Glutamatergic neuron (in vitro differentiated cells): ENCODE measurements around the gene RNF208. TPM values are rescaled to one million over a fixed set of nuclear protein-coding genes. Genes with fewer than 3 reads are reported as not detected.

Experiments
- DNase-seq: peaks from one replicate; pipeline ENCODE4 v3.0.0; 2022
- H3K27ac Mint-ChIP-seq: one replicate; pipeline ENCODE4 v1.8.0; 2020; ENCODE audit warnings: mild to moderate bottlenecking, mixed read lengths, inconsistent platforms; ENCODE audit not compliant: unreplicated experiment
- H3K27me3 Mint-ChIP-seq: one replicate; pipeline ENCODE4 v1.8.0; 2020; ENCODE audit warnings: mild to moderate bottlenecking, moderate library complexity, mixed read lengths, inconsistent platforms; ENCODE audit not compliant: unreplicated experiment
- H3K36me3 Mint-ChIP-seq: one replicate; pipeline ENCODE4 v1.8.0; 2020; ENCODE audit warnings: mild to moderate bottlenecking, mixed read lengths, inconsistent platforms; ENCODE audit not compliant: unreplicated experiment
- H3K4me1 Mint-ChIP-seq: one replicate; pipeline ENCODE4 v1.8.0; 2020; ENCODE audit warnings: mild to moderate bottlenecking, low read depth, mixed read lengths, inconsistent platforms; ENCODE audit not compliant: unreplicated experiment
- H3K4me3 Mint-ChIP-seq: one replicate; pipeline ENCODE4 v1.8.0; 2020; ENCODE audit warnings: mild to moderate bottlenecking, mixed read lengths, inconsistent platforms; ENCODE audit not compliant: unreplicated experiment
- H3K9me3 Mint-ChIP-seq: one replicate; pipeline ENCODE4 v1.8.0; 2020; ENCODE audit warnings: mild to moderate bottlenecking, moderate library complexity, mixed read lengths, inconsistent platforms; ENCODE audit not compliant: unreplicated experiment
- total RNA-seq: library from RNA; stranded (reverse); fragmentation: NEBNext Ultra II Directional; extraction: Animal tissue kit (Norgen Biotek cat#: 25700); gene quantifications from one replicate; pipeline ENCODE4 v1.2.1, GENCODE V29; 2021; ENCODE audit not compliant: unreplicated experiment
- TF ChIP-seq, protein P1 (sequence below): fragments of 200-600 bp; sonication (generic); IDR thresholded peaks from one replicate; pipeline ENCODE4 v1.5.0; 2021; ENCODE audit not compliant: partially characterized antibody, unreplicated experiment

Gene RNF208
- total RNA-seq, 1 donor from 2014 or later: 24.8 TPM

DNA sequence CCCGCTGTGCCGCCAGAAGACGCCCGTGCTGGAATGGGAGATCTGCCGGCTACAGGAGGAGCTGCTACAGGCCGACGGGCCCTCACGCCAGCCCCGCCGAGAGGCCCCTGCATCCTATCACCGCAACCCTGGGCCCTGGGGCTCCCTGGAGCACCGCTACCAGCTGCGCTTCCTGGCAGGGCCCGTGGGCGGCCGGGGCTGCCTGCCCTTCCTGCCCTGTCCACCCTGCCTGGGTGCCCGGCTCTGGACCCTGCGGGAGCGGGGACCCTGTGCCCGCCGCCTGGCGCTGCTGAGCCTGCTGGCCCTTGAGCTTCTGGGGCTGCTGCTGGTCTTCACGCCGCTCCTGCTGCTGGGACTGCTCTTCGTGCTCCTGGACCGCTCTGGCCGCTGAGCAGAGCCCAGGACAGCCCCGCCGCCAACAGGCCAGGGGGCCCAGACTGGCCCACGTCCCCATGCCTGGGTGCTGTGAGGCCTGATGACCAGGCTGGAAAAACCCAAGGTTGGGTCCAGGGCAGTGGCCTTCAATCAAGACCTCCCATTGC lies 3.8 kb downstream of the RNF208 start:
- TF ChIP-seq, protein P1, sequence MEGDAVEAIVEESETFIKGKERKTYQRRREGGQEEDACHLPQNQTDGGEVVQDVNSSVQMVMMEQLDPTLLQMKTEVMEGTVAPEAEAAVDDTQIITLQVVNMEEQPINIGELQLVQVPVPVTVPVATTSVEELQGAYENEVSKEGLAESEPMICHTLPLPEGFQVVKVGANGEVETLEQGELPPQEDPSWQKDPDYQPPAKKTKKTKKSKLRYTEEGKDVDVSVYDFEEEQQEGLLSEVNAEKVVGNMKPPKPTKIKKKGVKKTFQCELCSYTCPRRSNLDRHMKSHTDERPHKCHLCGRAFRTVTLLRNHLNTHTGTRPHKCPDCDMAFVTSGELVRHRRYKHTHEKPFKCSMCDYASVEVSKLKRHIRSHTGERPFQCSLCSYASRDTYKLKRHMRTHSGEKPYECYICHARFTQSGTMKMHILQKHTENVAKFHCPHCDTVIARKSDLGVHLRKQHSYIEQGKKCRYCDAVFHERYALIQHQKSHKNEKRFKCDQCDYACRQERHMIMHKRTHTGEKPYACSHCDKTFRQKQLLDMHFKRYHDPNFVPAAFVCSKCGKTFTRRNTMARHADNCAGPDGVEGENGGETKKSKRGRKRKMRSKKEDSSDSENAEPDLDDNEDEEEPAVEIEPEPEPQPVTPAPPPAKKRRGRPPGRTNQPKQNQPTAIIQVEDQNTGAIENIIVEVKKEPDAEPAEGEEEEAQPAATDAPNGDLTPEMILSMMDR: no peak
- Mint-ChIP-seq H3K4me3 (no peak overlapping the region), H3K4me1 (peaks cover 4% of the 10 kb centered on the region), H3K27me3 (peaks cover 3% of the 10 kb centered on the region), H3K9me3 (peaks cover 6% of the 10 kb centered on the region), H3K27ac (peak overlapping the region; percentile 22), H3K36me3 (no peaks in the 10 kb centered on the region)
- no peak for DNase-seq

DNA sequence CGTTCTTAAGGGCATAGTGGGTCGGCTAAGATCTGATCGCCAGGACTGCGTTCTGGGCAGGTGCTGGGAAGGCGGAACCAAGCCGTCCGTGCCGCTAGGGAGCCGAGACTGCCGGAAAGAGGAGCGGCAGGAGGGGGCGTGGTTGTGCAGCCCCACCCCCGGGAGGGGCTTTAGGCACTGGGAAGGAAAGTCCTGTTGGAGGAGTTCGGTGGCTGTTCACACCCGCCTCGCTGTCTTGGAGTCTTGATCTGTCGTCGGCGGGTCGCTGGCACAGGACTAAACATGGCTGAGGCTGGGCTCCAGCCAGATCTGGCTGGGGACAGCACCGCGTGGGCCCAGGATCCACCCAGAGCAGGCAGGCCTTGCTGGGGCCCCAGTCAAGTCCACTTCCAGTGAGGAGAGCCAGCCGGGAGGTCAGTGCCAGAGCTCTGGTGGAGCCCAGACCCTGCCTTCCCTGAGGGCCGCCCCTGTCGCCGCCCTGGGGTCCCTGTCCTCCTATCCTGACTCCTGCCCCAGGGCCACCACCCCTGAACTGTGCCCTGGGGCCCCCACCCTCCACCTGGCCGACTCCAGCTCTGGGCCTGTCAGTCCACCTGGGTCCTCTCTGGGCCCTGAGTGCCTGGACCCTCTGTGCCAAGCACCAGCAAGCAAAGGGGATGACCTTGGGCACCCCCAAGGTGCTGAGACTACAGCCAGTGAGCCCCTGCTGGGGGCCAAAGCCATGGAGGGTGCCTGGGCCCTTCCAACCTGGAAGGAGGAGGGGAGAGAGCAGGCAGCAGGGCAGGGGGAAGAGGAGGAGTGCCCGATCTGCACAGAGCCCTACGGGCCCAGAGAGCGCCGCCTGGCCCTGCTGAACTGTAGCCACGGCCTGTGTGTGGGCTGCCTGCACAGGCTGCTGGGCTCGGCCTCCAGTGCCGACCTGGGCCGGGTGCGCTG lies 4.5 kb downstream of the RNF208 start:
- H3K27me3 Mint-ChIP-seq: peaks cover 7% of the 10 kb centered on the region
- no peak overlapping the region for H3K27ac Mint-ChIP-seq
- H3K9me3 Mint-ChIP-seq: peaks cover 8% of the 10 kb centered on the region
- DNase-seq: no peak
- peaks cover 4% of the 10 kb centered on the region for H3K4me1 Mint-ChIP-seq
- TF ChIP-seq, protein P1: no peak
- no peaks in the 10 kb centered on the region for H3K36me3 Mint-ChIP-seq
- no peak overlapping the region for H3K4me3 Mint-ChIP-seq

DNA sequence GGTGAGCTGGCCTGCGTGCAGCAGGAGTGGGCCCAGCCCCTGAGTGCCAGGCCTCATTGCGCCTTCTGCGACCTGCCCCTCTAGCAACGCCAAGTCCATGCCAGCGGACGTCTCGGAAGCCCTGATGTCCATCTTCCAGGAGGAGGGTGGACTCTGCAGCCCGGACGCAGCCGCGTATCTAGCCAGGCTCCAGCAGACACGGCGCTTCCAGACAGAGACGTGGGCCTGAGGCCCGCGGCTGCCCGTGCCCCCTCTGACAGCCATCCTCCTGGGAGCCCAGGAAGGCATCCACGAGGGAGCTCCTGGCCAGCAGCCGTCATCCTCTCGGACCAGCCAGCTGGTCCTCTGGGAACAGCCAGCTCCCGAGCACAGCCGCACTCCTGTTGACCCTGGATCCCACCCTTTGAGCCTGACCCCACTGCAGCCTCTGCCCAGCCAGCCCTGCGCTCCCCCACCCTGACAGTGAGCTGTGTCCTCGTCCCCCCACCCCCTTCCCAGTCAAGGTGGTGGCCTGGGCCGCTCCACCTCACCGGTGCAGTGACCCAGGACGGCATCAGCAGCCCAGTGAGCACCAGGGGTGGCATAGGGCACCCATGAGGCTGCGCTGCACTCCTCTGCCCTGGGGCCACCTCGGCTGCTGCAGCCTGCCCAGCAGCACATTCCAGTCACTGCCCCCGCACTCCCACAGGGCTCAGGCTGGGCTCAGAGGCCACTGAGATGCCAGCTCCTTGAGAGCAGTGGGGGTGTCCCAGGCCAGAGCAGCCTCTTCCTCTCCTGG lies 5.7 kb downstream of the RNF208 start:
- peaks cover 4% of the 10 kb centered on the region for H3K4me1 Mint-ChIP-seq
- no peak overlapping the region for H3K27ac Mint-ChIP-seq
- TF ChIP-seq, protein P1: no peak
- peaks cover 8% of the 10 kb centered on the region for H3K9me3 Mint-ChIP-seq
- H3K27me3 Mint-ChIP-seq: peaks cover 7% of the 10 kb centered on the region
- H3K36me3 Mint-ChIP-seq: no peaks in the 10 kb centered on the region
- no peak for DNase-seq
- H3K4me3 Mint-ChIP-seq: no peak overlapping the region

DNA sequence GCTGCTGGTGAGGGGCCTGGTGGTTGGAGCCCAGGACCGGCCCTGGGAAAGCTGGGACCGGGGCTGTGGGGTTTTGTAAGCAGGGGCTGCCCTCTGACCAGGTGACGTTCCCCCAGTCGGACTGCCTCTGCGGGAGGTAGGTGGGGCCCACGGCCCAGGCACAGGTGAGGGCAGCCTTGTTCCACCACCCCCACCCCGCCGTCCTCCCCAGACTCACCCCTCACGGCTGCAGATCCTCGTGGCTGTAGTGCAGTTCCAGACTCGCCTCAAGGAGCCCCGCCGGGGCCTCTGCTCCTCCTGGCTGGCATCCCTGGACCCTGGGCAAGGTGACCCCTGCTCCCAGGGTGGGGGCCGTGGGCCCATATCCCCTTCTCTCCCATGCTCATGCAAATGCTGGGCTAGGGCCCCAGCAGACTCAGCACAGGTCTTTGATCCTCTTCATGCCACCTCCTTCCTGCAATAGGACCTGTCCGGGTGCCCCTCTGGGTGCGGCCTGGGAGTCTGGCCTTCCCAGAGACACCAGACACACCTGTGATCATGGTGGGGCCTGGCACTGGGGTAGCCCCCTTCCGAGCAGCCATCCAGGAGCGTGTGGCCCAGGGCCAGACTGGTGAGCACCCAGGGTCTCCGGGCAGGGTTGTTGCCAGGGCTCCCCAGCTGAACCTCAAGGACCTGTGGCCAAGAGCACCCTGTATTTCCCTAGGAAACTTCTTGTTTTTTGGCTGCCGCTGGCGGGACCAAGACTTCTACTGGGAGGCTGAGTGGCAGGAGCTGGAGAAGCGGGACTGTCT lies 6.6 kb downstream of the RNF208 start:
- Mint-ChIP-seq H3K4me1 (peaks cover 4% of the 10 kb centered on the region), H3K27ac (no peak overlapping the region), H3K9me3 (peaks cover 8% of the 10 kb centered on the region), H3K27me3 (peaks cover 9% of the 10 kb centered on the region), H3K36me3 (peaks cover 4% of the 10 kb centered on the region), H3K4me3 (no peak overlapping the region)
- TF ChIP-seq, protein P1: no peak
- DNase-seq: no peak
